ENCODE results near the gene HSD3B7. TPM values are rescaled to one million over a fixed set of nuclear protein-coding genes. Genes with fewer than 3 reads are reported as not detected.

HSD3B7 gene
- total and polyA plus RNA-seq, 2 of the 4 experiments (the other 2 are of a cell fraction): 8.5 to 11.3 TPM

- H4K91ac ChIP-seq (ENCODE audit: insufficient read depth, low read depth, low read length): no peak overlapping the region
- no peak overlapping the region for H3K27ac ChIP-seq (ENCODE audit: insufficient read depth, low read length)
- ATAC-seq (ENCODE audit: low read depth): no peak
- no peak overlapping the region for H4K8ac ChIP-seq (ENCODE audit: low read depth in 2 of 2, low read length in 2 of 2)
- H3K4ac ChIP-seq (ENCODE audit: low read depth, low read length): no peak overlapping the region
- H2BK15ac ChIP-seq (ENCODE audit: low read depth, low read length): no peak overlapping the region
- H2AFZ ChIP-seq (replicated peaks; ENCODE audit: low read length, poor library complexity): no peak overlapping the region
- no peak overlapping the region for H2AK9ac ChIP-seq (replicated peaks; ENCODE audit: low read depth, low read length, poor library complexity)
- H3K4me2 ChIP-seq (ENCODE audit: low read depth, low read length): no peak overlapping the region
- intact Hi-C loops (cut with micrococcal nuclease): no loop called here
- WGBS, 2 experiments (ENCODE audit: extremely low coverage in 2 of 2, insufficient read length in 1 of 2): 90% methylated on average over 20 of the region's 38 CpGs; no CpG with 5 or more reads in 1 of the 2 experiments
- H3K79me1 ChIP-seq (ENCODE audit: low read depth in 1 of 2, low read length in 2 of 2): peaks cover 20 to 54% of the 10 kb centered on the region in 2 experiments; a peak in 3 of 4 replicates
- peaks cover 15% of the 10 kb centered on the region for H4K20me1 ChIP-seq (ENCODE audit: insufficient read depth, low read length)
- H3K9ac ChIP-seq (ENCODE audit: low read depth, low read length): no peak overlapping the region
- H3K56ac ChIP-seq (ENCODE audit: extremely low read depth, insufficient read depth, low read length): no peak overlapping the region
- peaks cover 26% of the 10 kb centered on the region for H3K36me3 ChIP-seq (ENCODE audit: control insufficient read depth, insufficient read depth, low read length)
- H3K9me3 ChIP-seq (ENCODE audit: control insufficient read depth, insufficient read depth, low read length): no peaks in the 10 kb centered on the region
- no peak overlapping the region for H3K14ac ChIP-seq (replicated peaks; ENCODE audit: low read depth, low read length)
- no peak for DNase-seq
- no peak overlapping the region for H2AK5ac ChIP-seq (ENCODE audit: low read depth, low read length)
- H4K5ac ChIP-seq (ENCODE audit: low read depth, low read length): no peak overlapping the region
- in situ Hi-C loops (cut with MboI; ENCODE audit: low sequenced_read_pairs): no loop called here
- no peak overlapping the region for H2BK120ac ChIP-seq (ENCODE audit: low read depth, low read length)
- BruUV-seq (replicated peaks): no TSS peak
- H3K4me3 ChIP-seq (ENCODE audit: insufficient read depth, low read depth, low read length): no peak overlapping the region
- no peak overlapping the region for H3K18ac ChIP-seq (ENCODE audit: low read depth, low read length)
- dilution Hi-C loops (cut with HindIII; ENCODE audit: low sequenced_read_pairs, unreplicated experiment): no loop called here
- ChIA-PET POLR2A (ENCODE audit: unreplicated experiment) (no interaction called here), CTCF (no interaction called here)
- H3K4me1 ChIP-seq (ENCODE audit: control insufficient read depth, insufficient read depth, low read length): peaks cover 7% of the 10 kb centered on the region
- no peak overlapping the region for H3K23ac ChIP-seq (ENCODE audit: low read depth, low read length)
- H2BK20ac ChIP-seq (ENCODE audit: low read depth, low read length): no peak overlapping the region
- H3K27me3 ChIP-seq (ENCODE audit: control insufficient read depth, insufficient read depth, low read length): no peaks in the 10 kb centered on the region
- peaks cover 11% of the 10 kb centered on the region; the same call in 1 of the 2 replicates for H3K9me1 ChIP-seq (ENCODE audit: insufficient read depth, low read length)
- no peak overlapping the region for H2BK5ac ChIP-seq (ENCODE audit: low read depth, low read length, poor library complexity, severe bottlenecking)
- TF ChIP-seq CTCF (conservative IDR thresholded peaks at IDR 0.05; ENCODE audit: low read depth, low read length) (no peak), POLR2A (IDR thresholded peaks at IDR 0.05; ENCODE audit: low read depth, low read length) (no peak), SMC3 (IDR thresholded peaks at IDR 0.05; ENCODE audit: low read depth, low read length) (no peak), RCOR1 (IDR thresholded peaks at IDR 0.05; ENCODE audit: insufficient replicate concordance, low read length) (no peak), CHD1 (IDR thresholded peaks at IDR 0.05; ENCODE audit: low read depth, low read length) (no peak), NFE2L2 (IDR thresholded peaks at IDR 0.05; ENCODE audit: low read depth, low read length) (no peak), BHLHE40 (IDR thresholded peaks at IDR 0.05; ENCODE audit: low read depth, low read length) (no peak), MAFK (IDR thresholded peaks at IDR 0.05; ENCODE audit: low read depth, low read length) (no peak), MXI1 (IDR thresholded peaks at IDR 0.05; ENCODE audit: borderline replicate concordance, low read depth, low read length) (no peak), RFX5 (IDR thresholded peaks at IDR 0.05; ENCODE audit: low read depth, low read length) (no peak), MAZ (IDR thresholded peaks at IDR 0.05; ENCODE audit: borderline replicate concordance, low read depth, low read length) (no peak), ELK1 (IDR thresholded peaks at IDR 0.05; ENCODE audit: borderline replicate concordance, low read depth, low read length) (no peak), CEBPB (IDR thresholded peaks at IDR 0.05; ENCODE audit: low read depth, low read length) (no peak), RAD21 (IDR thresholded peaks at IDR 0.05; ENCODE audit: low read length) (no peak), USF2 (IDR thresholded peaks at IDR 0.05; ENCODE audit: low read depth, low read length) (no peak)
Measured at GRCh38 chr16:30946671-30947540, 38.1 kb upstream of the HSD3B7 start.
